HFFc6 (cell line): ENCODE data around the gene RSPO3. TPM values are rescaled to one million over a fixed set of nuclear protein-coding genes. Genes with fewer than 3 reads are reported as not detected.
"Not testable (repeated sequence)": the region's sequence is repeated elsewhere in the genome, so short reads cannot be mapped to it uniquely, and the experiment has no call there.

Source experiments
- DNase-seq: peaks from one replicate; pipeline ENCODE4 v3.0.0-alpha.2; 2018
- H3K27ac Mint-ChIP-seq: 2 replicates; pipeline ENCODE4 v1.8.0; 2020; ENCODE audit warnings: mild to moderate bottlenecking, mixed read lengths
- H3K27me3 Mint-ChIP-seq: 2 replicates; pipeline ENCODE4 v1.8.0; 2021; ENCODE audit warnings: mild to moderate bottlenecking, moderate library complexity, mixed read lengths; ENCODE audit not compliant: insufficient read depth
- H3K36me3 Mint-ChIP-seq: 2 replicates; pipeline ENCODE4 v1.8.0; 2021; ENCODE audit warnings: low read depth, mixed read lengths
- H3K4me1 Mint-ChIP-seq: 2 replicates; pipeline ENCODE4 v1.8.0; 2020; ENCODE audit warnings: low read depth, mixed read lengths
- H3K4me3 Mint-ChIP-seq: 2 replicates; pipeline ENCODE4 v1.8.0; 2020; ENCODE audit warnings: mild to moderate bottlenecking, moderate library complexity, mixed read lengths
- H3K9me3 Mint-ChIP-seq: 2 replicates; pipeline ENCODE4 v1.8.0; 2020; ENCODE audit warnings: mild to moderate bottlenecking, mixed read lengths
- CTCF ChIP-seq: fragments of 200-600 bp; sonication (generic); IDR thresholded peaks from 2 replicates; pipeline ENCODE4 v1.5.0; 2021; ENCODE audit warnings: antibody characterized with exemption, mild to moderate bottlenecking
- total RNA-seq, 6 experiments: library from RNA; stranded (reverse); fragmentation: NEBNext Ultra II Directional; extraction: Animal tissue kit (Norgen Biotek cat#: 25700); gene quantifications; 2 replicates in 1 of 6; 3 replicates in 5 of 6; pipeline ENCODE4 v1.2.3, GENCODE V29; 2021

The RSPO3 gene
- total RNA-seq, 6 experiments from 2014 or later = not detected

DNA sequence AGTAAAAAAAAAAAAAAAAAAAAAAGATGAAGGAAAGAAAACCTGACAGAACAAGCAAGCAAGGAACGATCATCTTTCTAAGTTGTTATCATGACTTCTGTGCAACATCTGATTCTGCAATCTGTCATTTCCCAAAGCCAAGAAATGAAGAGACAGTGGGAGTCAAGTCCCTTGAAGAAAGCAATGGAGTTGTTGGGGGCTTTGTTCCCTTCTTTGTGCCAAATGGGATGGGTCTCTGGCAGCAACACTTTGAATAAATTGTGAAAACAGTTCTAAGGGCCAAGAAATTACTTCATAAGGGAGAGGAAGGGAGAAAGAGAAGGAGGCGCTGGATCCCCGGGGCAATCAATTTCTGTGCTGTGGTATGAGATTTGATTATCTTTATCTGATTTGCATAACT lies 33.3 kb upstream of the RSPO3 start:
- no peak for TF ChIP-seq CTCF
- Mint-ChIP-seq H3K4me3 (no peak overlapping the region), H3K4me1 (no peaks in the 10 kb centered on the region), H3K36me3 (no peaks in the 10 kb centered on the region), H3K27ac (no peak overlapping the region), H3K9me3 (no peaks in the 10 kb centered on the region), H3K27me3 (no peaks in the 10 kb centered on the region; the same call in none of the 2 replicates)
- no peak for DNase-seq

GRCh38 chr6:127090051-127090450 lies 28.4 kb upstream of the RSPO3 start:
- no peak overlapping the region for H3K27ac Mint-ChIP-seq
- H3K36me3 Mint-ChIP-seq = no peaks in the 10 kb centered on the region
- DNase-seq = no peak
- no peaks in the 10 kb centered on the region; the same call in none of the 2 replicates for H3K27me3 Mint-ChIP-seq
- TF ChIP-seq CTCF = no peak
- no peaks in the 10 kb centered on the region for H3K4me1 Mint-ChIP-seq
- no peaks in the 10 kb centered on the region for H3K9me3 Mint-ChIP-seq
- H3K4me3 Mint-ChIP-seq = no peak overlapping the region

- no peaks in the 10 kb centered on the region for H3K36me3 Mint-ChIP-seq
- H3K4me3 Mint-ChIP-seq = no peak overlapping the region
- no peak for DNase-seq
Observed at GRCh38 chr6:127092466-127092865, 26.0 kb upstream of the RSPO3 start.

DNA sequence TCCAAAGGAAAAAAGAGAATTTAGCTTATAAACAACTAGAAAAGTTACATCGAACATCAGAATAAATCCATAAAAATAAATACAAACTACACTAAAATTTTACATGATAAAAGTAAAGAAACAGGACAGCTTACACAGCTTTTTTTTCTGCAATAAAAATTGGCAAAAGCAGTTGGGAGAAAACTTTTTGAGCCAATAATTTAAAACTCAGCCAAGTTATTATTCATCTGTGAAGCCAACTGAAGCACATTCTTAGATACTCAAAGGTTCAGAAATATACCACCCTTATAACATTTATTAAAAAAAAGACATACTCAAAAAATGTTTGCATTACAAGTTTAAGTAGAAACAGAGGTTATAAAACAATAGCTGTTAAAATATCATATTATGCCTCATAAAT lies 23.7 kb upstream of the RSPO3 start:
- Mint-ChIP-seq H3K36me3 (no peaks in the 10 kb centered on the region), H3K27me3 (peaks cover 9% of the 10 kb centered on the region; the same call in 1 of the 2 replicates), H3K4me1 (no peaks in the 10 kb centered on the region), H3K4me3 (no peak overlapping the region), H3K27ac (no peak overlapping the region), H3K9me3 (no peaks in the 10 kb centered on the region)
- no peak for TF ChIP-seq CTCF
- no peak for DNase-seq

More at GRCh38 chr6:127092466-127092865, 26.0 kb upstream of the RSPO3 start:
- Mint-ChIP-seq H3K27me3 (peaks cover 7% of the 10 kb centered on the region; the same call in 1 of the 2 replicates), H3K27ac (no peak overlapping the region), H3K9me3 (no peaks in the 10 kb centered on the region), H3K4me1 (no peaks in the 10 kb centered on the region)
- TF ChIP-seq CTCF = no peak

GRCh38 chr6:127096167-127096566 lies 22.3 kb upstream of the RSPO3 start:
- H3K4me3 Mint-ChIP-seq = no peak overlapping the region
- no peaks in the 10 kb centered on the region for H3K9me3 Mint-ChIP-seq
- no peaks in the 10 kb centered on the region for H3K36me3 Mint-ChIP-seq
- DNase-seq = no peak
- no peaks in the 10 kb centered on the region for H3K4me1 Mint-ChIP-seq
- no peak for TF ChIP-seq CTCF
- H3K27me3 Mint-ChIP-seq = peaks cover 14% of the 10 kb centered on the region
- H3K27ac Mint-ChIP-seq = no peak overlapping the region

- DNase-seq, H3K4me3 Mint-ChIP-seq, H3K27ac Mint-ChIP-seq, H3K9me3 Mint-ChIP-seq, H3K4me1 Mint-ChIP-seq, H3K36me3 Mint-ChIP-seq: not testable (repeated sequence)
- H3K27me3 Mint-ChIP-seq = peaks cover 14% of the 10 kb centered on the region
Observed at GRCh38 chr6:127097442-127097841, 21.0 kb upstream of the RSPO3 start.
